Astrocyte (in vitro differentiated cells and primary cell): Measurements from ENCODE around the gene UBAP1. TPM values are rescaled to one million over a fixed set of nuclear protein-coding genes. Genes with fewer than 3 reads are reported as not detected.

Experiments
- DNase-seq: peaks from one replicate; pipeline ENCODE4 v3.0.0-alpha.2; 2010; ENCODE audit warnings: low read depth
- FAIRE-seq: peaks from 2 replicates; lab custom pipeline; 2011; peaks lifted over from hg19 to GRCh38; lab: Jason Lieb, UNC
- H2AFZ ChIP-seq: 2 replicates; pipeline ENCODE4 v1.6.0; 2012; ENCODE audit warnings: low read depth, low read length, inconsistent platforms
- H3K27ac ChIP-seq: 2 replicates; pipeline ENCODE4 v1.5.1; 2011; ENCODE audit warnings: low read depth, low read length, inconsistent platforms
- H3K27me3 ChIP-seq: 2 replicates; pipeline ENCODE4 v1.6.0; 2011; ENCODE audit warnings: low read length, inconsistent platforms; ENCODE audit not compliant: insufficient read depth
- H3K36me3 ChIP-seq: 2 replicates; pipeline ENCODE4 v1.5.1; 2011; ENCODE audit warnings: low read length, inconsistent platforms; ENCODE audit not compliant: insufficient read depth
- H3K4me1 ChIP-seq: 2 replicates; pipeline ENCODE4 v1.5.1; 2011; ENCODE audit warnings: low read length, inconsistent platforms; ENCODE audit not compliant: insufficient read depth
- H3K4me2 ChIP-seq: 2 replicates; pipeline ENCODE4 v1.6.0; 2012; ENCODE audit warnings: low read length, inconsistent platforms
- H3K4me3 ChIP-seq: 2 replicates; pipeline ENCODE4 v1.5.1; 2011; ENCODE audit warnings: low read depth, mild to moderate bottlenecking, low read length, inconsistent platforms; ENCODE audit not compliant: insufficient read depth
- H3K79me2 ChIP-seq: 2 replicates; pipeline ENCODE4 v1.6.0; 2012; ENCODE audit warnings: mild to moderate bottlenecking, low read length, inconsistent platforms; ENCODE audit not compliant: insufficient read depth
- H3K9ac ChIP-seq: 2 replicates; pipeline ENCODE4 v1.6.0; 2012; ENCODE audit warnings: mild to moderate bottlenecking, low read length, inconsistent platforms
- H3K9me3 ChIP-seq: 2 replicates; pipeline ENCODE4 v1.5.1; 2012; ENCODE audit warnings: low read depth, mild to moderate bottlenecking, low read length, inconsistent platforms; ENCODE audit not compliant: insufficient read depth
- H4K20me1 ChIP-seq: 2 replicates; pipeline ENCODE4 v1.6.0; 2012; ENCODE audit warnings: low read length, inconsistent platforms; ENCODE audit not compliant: insufficient read depth
- H3K27ac Mint-ChIP-seq: one replicate; pipeline ENCODE4 v1.8.0; 2021; ENCODE audit warnings: mild to moderate bottlenecking, mixed read lengths; ENCODE audit not compliant: unreplicated experiment
- H3K27me3 Mint-ChIP-seq: one replicate; pipeline ENCODE4 v1.8.0; 2021; ENCODE audit warnings: low read depth, mixed read lengths; ENCODE audit not compliant: unreplicated experiment
- H3K36me3 Mint-ChIP-seq: one replicate; pipeline ENCODE4 v1.8.0; 2021; ENCODE audit warnings: low read depth, mixed read lengths; ENCODE audit not compliant: unreplicated experiment
- H3K4me1 Mint-ChIP-seq: one replicate; pipeline ENCODE4 v1.8.0; 2021; ENCODE audit warnings: low read depth, mixed read lengths; ENCODE audit not compliant: unreplicated experiment
- H3K4me3 Mint-ChIP-seq: one replicate; pipeline ENCODE4 v1.8.0; 2021; ENCODE audit warnings: mild to moderate bottlenecking, moderate library complexity, mixed read lengths; ENCODE audit not compliant: unreplicated experiment
- H3K9me3 Mint-ChIP-seq: one replicate; pipeline ENCODE4 v1.8.0; 2021; ENCODE audit warnings: mild to moderate bottlenecking, mixed read lengths; ENCODE audit not compliant: unreplicated experiment
- CTCF ChIP-seq: IDR thresholded peaks from 2 replicates; pipeline ENCODE4 v1.5.1; 2011; ENCODE audit warnings: low read depth, mild to moderate bottlenecking, inconsistent platforms, low read length, moderate library complexity; ENCODE audit not compliant: insufficient read depth
- EZH2 ChIP-seq: IDR thresholded peaks from 2 replicates; pipeline ENCODE4 v1.6.1; 2012; ENCODE audit warnings: mild to moderate bottlenecking, low read length, inconsistent platforms; ENCODE audit not compliant: insufficient read depth
- total RNA-seq: library from RNA; stranded (reverse); gene quantifications from 2 replicates; pipeline ENCODE4 v1.2.1, GENCODE V29; 2021

UBAP1 gene
- total RNA-seq, 1 donor from 2014 or later: 52.0 TPM

GRCh38 chr9:34139477-34140146 is 39.2 kb upstream of the UBAP1 start:
- TF ChIP-seq CTCF: peak; percentile 18
- no peak for TF ChIP-seq EZH2

GRCh38 chr9:34140853-34141252 is 38.0 kb upstream of the UBAP1 start:
- no peak for FAIRE-seq
- H3K9me3 Mint-ChIP-seq: no peaks in the 10 kb centered on the region
- H3K9me3 ChIP-seq: no peaks in the 10 kb centered on the region

More at GRCh38 chr9:34139477-34140146, 39.2 kb upstream of the UBAP1 start:
- DNase-seq (peak; percentile 88), FAIRE-seq (no peak)
- Histone ChIP-seq H3K36me3 (no peaks in the 10 kb centered on the region), H4K20me1 (no peaks in the 10 kb centered on the region), H3K27ac (no peak overlapping the region), H3K79me2 (no peaks in the 10 kb centered on the region), H3K27me3 (no peaks in the 10 kb centered on the region), H3K4me3 (no peak overlapping the region), H3K4me1 (no peaks in the 10 kb centered on the region), H2AFZ (no peak overlapping the region), H3K9ac (no peak overlapping the region), H3K4me2 (no peak overlapping the region), H3K9me3 (no peaks in the 10 kb centered on the region)
- no peaks in the 10 kb centered on the region for H3K36me3 Mint-ChIP-seq
- no peak overlapping the region for H3K4me3 Mint-ChIP-seq
- no peaks in the 10 kb centered on the region for H3K27me3 Mint-ChIP-seq
- peaks cover 3% of the 10 kb centered on the region for H3K9me3 Mint-ChIP-seq
- H3K27ac Mint-ChIP-seq: no peak overlapping the region
- no peaks in the 10 kb centered on the region for H3K4me1 Mint-ChIP-seq

More at GRCh38 chr9:34140853-34141252, 38.0 kb upstream of the UBAP1 start:
- no peaks in the 10 kb centered on the region for H3K27me3 ChIP-seq
- no peaks in the 10 kb centered on the region for H3K36me3 ChIP-seq
- H4K20me1 ChIP-seq: no peaks in the 10 kb centered on the region
- H3K4me3 ChIP-seq: no peak overlapping the region
- TF ChIP-seq CTCF (no peak), EZH2 (no peak)
- H3K79me2 ChIP-seq: no peaks in the 10 kb centered on the region
- no peaks in the 10 kb centered on the region for H3K4me1 Mint-ChIP-seq
- H3K4me3 Mint-ChIP-seq: no peak overlapping the region
- H3K36me3 Mint-ChIP-seq: no peaks in the 10 kb centered on the region
- H3K27ac Mint-ChIP-seq: no peak overlapping the region
- no peak for DNase-seq
- no peak overlapping the region for H2AFZ ChIP-seq
- no peak overlapping the region for H3K27ac ChIP-seq
- no peak overlapping the region for H3K4me2 ChIP-seq
- no peak overlapping the region for H3K9ac ChIP-seq
- H3K27me3 Mint-ChIP-seq: no peaks in the 10 kb centered on the region
- H3K4me1 ChIP-seq: no peaks in the 10 kb centered on the region
